Activated CD4-positive, alpha-beta T cell treated with anti-CD3 and anti-CD28 coated beads for 36 hours (primary cell): ENCODE results near the gene GNB1. TPM values are rescaled to one million over a fixed set of nuclear protein-coding genes. Genes with fewer than 3 reads are reported as not detected.
A peak's percentile ranks its signal among the peaks of the same experiment; 100 is the strongest.
"Not testable (repeated sequence)": the region's sequence is repeated elsewhere in the genome, so short reads cannot be mapped to it uniquely, and the experiment has no call there.

Experiments
- ATAC-seq: fragments of 200-7000 bp; cut with Tn5 transposase; one replicate; pipeline ENCODE4 v1.10.0; 2021; ENCODE audit warnings: mild to moderate bottlenecking, moderate library complexity
- CTCF ChIA-PET: fragments of 350-600 bp; sonication (Branson Sonifier 250); formaldehyde crosslinking; loops from one replicate; lab custom pipeline; 2021; ENCODE audit warnings: antibody characterized with exemption; lab: Charles Lee
- POLR2A ChIA-PET: fragments of 350-600 bp; sonication (Branson Sonifier 250); formaldehyde crosslinking; loops from one replicate; lab custom pipeline; 2021; ENCODE audit warnings: antibody characterized with exemption, inconsistent platforms; lab: Charles Lee
- DNase-seq: peaks from one replicate; pipeline ENCODE4 v3.0.0-alpha.2; 2020
- H3K27ac Mint-ChIP-seq: one replicate; pipeline ENCODE4 v1.8.0; 2021; ENCODE audit warnings: mixed read lengths
- H3K27me3 Mint-ChIP-seq: one replicate; pipeline ENCODE4 v1.8.0; 2021; ENCODE audit warnings: mixed read lengths
- H3K36me3 Mint-ChIP-seq: one replicate; pipeline ENCODE4 v1.8.0; 2021; ENCODE audit warnings: low read depth, mixed read lengths
- H3K4me1 Mint-ChIP-seq: one replicate; pipeline ENCODE4 v1.8.0; 2021; ENCODE audit warnings: mixed read lengths
- H3K4me3 Mint-ChIP-seq: one replicate; pipeline ENCODE4 v1.8.0; 2021; ENCODE audit warnings: mild to moderate bottlenecking, moderate library complexity, mixed read lengths
- H3K9me3 Mint-ChIP-seq: one replicate; pipeline ENCODE4 v1.8.0; 2021; ENCODE audit warnings: low read depth, mixed read lengths
- intact Hi-C, 2 experiments: fragments of 100-400 bp; cut with DNase I in 1 of 2; cut with micrococcal nuclease in 1 of 2; formaldehyde crosslinking; loops; one replicate each; pipeline versions ENCODE4 v1.14.2 to v1.15.1; 2022 to 2024; cut with DNase I, micrococcal nuclease
- total RNA-seq, 2 experiments: library from RNA; stranded (reverse); gene quantifications; one replicate each; pipeline ENCODE4 v1.2.3, GENCODE V29; 2021

Gene GNB1
- total RNA-seq, 2 experiments from 2014 or later: 347 to 669 TPM

DNA sequence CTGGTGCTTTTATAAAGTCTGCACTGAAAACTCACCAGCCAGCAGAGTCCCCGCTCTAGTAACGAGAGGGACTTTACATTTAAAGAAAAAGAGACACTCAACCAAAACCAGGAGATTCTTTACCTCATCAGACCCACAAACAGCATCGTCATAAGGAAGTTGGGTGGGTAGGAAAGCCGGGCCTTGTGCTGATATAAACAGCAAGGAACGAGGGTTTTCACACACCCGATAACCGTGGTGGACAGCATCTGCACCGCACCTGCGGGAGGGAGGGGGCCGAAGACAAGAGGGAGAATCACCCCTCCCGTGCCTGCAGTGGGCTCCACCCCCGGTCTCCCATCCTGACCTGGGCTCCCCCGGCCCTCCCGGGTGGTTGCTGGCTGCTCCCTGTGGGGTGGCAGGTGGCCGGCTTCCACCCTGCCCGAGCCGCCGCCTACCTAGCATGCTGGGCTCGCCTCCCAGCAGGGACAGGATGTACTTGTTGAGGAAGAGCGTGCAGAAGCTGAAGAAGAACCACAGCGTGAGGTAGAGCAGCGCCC is 152.0 kb downstream of the GNB1 start:
- H3K36me3 Mint-ChIP-seq, ATAC-seq, H3K4me3 Mint-ChIP-seq, intact Hi-C loops, CTCF ChIA-PET, H3K9me3 Mint-ChIP-seq, H3K4me1 Mint-ChIP-seq, POLR2A ChIA-PET, DNase-seq, H3K27me3 Mint-ChIP-seq, H3K27ac Mint-ChIP-seq: not testable (repeated sequence)

DNA sequence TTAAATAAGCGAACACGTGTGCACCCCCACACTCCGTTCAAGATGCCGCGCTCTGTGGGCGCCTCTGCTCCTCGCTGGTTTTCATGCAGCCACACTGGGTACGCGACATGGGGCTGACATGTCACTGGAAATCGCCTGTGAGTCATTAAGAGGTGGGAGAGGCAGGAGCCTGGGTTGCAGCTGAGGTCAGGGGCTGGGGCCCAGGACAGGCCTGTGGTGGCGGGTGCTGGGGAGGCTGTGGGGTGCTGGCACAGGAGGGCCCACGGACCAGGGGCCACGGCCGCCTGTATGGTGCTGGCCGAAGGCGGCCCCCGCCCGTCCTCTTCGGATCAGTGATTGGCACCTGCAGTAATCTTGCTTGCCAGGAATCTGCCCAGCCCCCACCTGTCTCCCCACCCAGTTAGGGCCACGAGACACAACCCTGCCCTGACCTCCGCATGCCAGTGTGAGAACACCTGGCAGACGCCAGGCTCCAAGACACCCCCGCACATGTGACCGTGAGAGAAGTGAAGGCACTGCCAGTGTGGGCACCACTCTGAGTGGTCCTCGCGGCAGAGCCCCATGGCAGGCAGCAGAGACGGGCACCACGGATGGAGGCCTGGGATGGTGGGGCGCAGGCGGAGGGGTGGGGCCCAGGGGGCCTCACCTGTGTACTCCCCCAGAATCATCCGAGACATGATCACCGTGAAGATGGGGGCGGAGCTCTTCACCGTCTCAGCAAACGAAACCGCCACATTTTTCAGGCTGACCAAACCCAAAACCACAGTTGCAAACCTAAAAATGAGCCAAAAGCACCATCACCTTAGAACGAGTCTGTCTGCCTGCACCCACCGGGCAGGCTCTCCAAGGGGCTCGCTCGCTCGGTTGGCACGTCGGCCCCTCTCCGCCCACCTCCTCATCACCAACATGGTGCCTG is 153.0 kb downstream of the GNB1 start:
- H3K27ac Mint-ChIP-seq, H3K9me3 Mint-ChIP-seq, H3K4me1 Mint-ChIP-seq, H3K4me3 Mint-ChIP-seq, POLR2A ChIA-PET, intact Hi-C loops, DNase-seq, CTCF ChIA-PET, H3K36me3 Mint-ChIP-seq, H3K27me3 Mint-ChIP-seq: not testable (repeated sequence)
- ATAC-seq: peak; percentile 55

Other genes starting within 250 kb of the GNB1 start
- gene CDK11B, start 232.1 kb downstream of the GNB1 start, total RNA-seq: 10 to 100 TPM; 36.3 to 38.8 TPM
- gene SLC35E2B, start 198.3 kb downstream of the GNB1 start, total RNA-seq: 10 to 100 TPM; 24.2 to 27.6 TPM
- gene CDK11A, start 166.7 kb downstream of the GNB1 start, total RNA-seq: 10 to 100 TPM; 44.3 to 50.5 TPM
- 10 to 100 TPM; 53.1 to 56.2 TPM for gene NADK, start 112.6 kb downstream of the GNB1 start, total RNA-seq
- under 1 TPM; 0.21 to 0.81 TPM for gene CALML6, start 24.2 kb upstream of the GNB1 start, total RNA-seq
- 1 to 10 TPM in 1 of 2 experiments, under 1 TPM in 1; 0.88 to 1.1 TPM for gene TMEM52, start 28.2 kb upstream of the GNB1 start, total RNA-seq
- under 1 TPM in 1 of 2 experiments, not detected in 1; 0.25 TPM for gene CFAP74, start 112.7 kb upstream of the GNB1 start, total RNA-seq
- not detected for gene GABRD, start 128.3 kb upstream of the GNB1 start, total RNA-seq
- gene PRKCZ, start 159.3 kb upstream of the GNB1 start, total RNA-seq: 10 to 100 TPM in 1 of 2 experiments, 1 to 10 TPM in 1; 9.8 to 10.9 TPM